Left lung (tissue), 10 donors: ENCODE measurements around the gene SPON1. TPM values are rescaled to one million over a fixed set of nuclear protein-coding genes. Genes with fewer than 3 reads are reported as not detected.
"Not testable (repeated sequence)": the region's sequence is repeated elsewhere in the genome, so short reads cannot be mapped to it uniquely, and the experiment has no call there.

Experiments used
- ATAC-seq: fragments of 200-7000 bp; cut with Tn5 transposase; one replicate; pipeline ENCODE4 v1.9.1; 2020; ENCODE audit warnings: moderate library complexity
- DNase-seq, 4 donors: peaks; one replicate each; pipeline ENCODE4 v3.0.0-alpha.2; 2013 to 2020
- H3K27ac ChIP-seq, 2 donors: fragments of 200-600 bp; sonication (generic) in 1 of 2; one replicate each; pipeline versions ENCODE4 v1.5.0 to v1.8.0; 2020 to 2021
- H3K27me3 ChIP-seq, 2 donors: fragments of 200-600 bp; sonication (generic) in 1 of 2; one replicate each; pipeline versions ENCODE4 v1.5.0 to v1.8.0; 2020 to 2021
- H3K36me3 ChIP-seq, 2 donors: fragments of 200-600 bp; sonication (generic) in 1 of 2; one replicate each; pipeline versions ENCODE4 v1.5.0 to v1.8.0; 2020 to 2021
- H3K4me1 ChIP-seq, 2 donors: fragments of 200-600 bp; one replicate each; pipeline ENCODE4 v1.8.0; 2021
- H3K4me3 ChIP-seq, 2 donors: fragments of 200-600 bp; sonication (generic) in 1 of 2; one replicate each; pipeline versions ENCODE4 v1.5.0 to v1.8.0; 2020 to 2021; ENCODE audit warnings: mild to moderate bottlenecking in 1 of 2
- H3K9me3 ChIP-seq, 2 donors: fragments of 200-600 bp; sonication (generic) in 1 of 2; one replicate each; pipeline versions ENCODE4 v1.5.0 to v1.8.0; 2020 to 2021
- intact Hi-C, 2 donors: fragments of 100-400 bp; cut with DNase I; formaldehyde crosslinking; loops; one replicate each; pipeline versions ENCODE4 v1.11.2 to v1.14.2; 2022
- polyA plus RNA-seq, 6 donors: library from polyadenylated mRNA; unstranded; fragments of 120-200 nt; gene quantifications; one replicate each; pipeline ENCODE4 v1.2.1, GENCODE V29; 2013; ENCODE audit not compliant: insufficient read length in 6 of 6
- total RNA-seq, 2 donors: library from RNA; stranded (reverse); fragmentation: NEBNext Ultra II Directional; extraction: Animal tissue kit (Norgen Biotek cat#: 25700); gene quantifications; one replicate each; pipeline ENCODE4 v1.2.1, GENCODE V29; 2021
- TF ChIP-seq, protein P1 (sequence below), 2 donors: fragments of 200-600 bp; sonication (generic) in 1 of 2; IDR thresholded peaks; one replicate each; pipeline versions ENCODE4 v1.5.0 to v1.8.0; 2021; ENCODE audit warnings: antibody characterized with exemption in 2 of 2
- donor health status: DM: no; HTN: yes; CAD: no.
- donor health status: DM: no; HTN: no; CAD: no.

SPON1 gene
- total and polyA plus RNA-seq, 8 donors = 83.2 to 136 (median 97.4) TPM

DNA sequence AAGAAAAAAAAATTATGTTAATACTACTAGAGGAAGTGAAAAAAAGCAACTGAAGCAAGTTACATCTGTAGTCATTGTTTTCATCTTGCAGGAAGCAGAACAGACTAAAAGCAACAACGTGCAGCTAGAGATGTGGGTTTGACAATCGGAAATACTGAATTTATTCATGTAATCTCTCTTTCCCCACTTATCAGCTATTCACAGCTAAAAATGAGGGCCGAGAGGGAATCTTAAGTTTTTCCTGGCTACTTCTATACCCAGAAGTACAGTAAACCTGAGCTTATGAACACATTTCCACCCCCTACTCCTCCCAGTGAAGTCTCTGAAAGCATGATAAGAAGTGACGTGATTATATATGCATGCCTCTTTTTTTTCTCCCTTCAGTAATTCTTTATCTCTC, 116.5 kb downstream of the SPON1 start:
- intact Hi-C loops = no loop called here
- peaks cover 0 to 7% of the 10 kb centered on the region in 2 donors for H3K4me1 ChIP-seq
- no peaks in the 10 kb centered on the region for H3K27me3 ChIP-seq
- ATAC-seq (no peak), DNase-seq (no peak)
- no peaks in the 10 kb centered on the region for H3K9me3 ChIP-seq
- H3K27ac ChIP-seq = no peak overlapping the region
- no peak overlapping the region for H3K4me3 ChIP-seq
- TF ChIP-seq, protein P1, sequence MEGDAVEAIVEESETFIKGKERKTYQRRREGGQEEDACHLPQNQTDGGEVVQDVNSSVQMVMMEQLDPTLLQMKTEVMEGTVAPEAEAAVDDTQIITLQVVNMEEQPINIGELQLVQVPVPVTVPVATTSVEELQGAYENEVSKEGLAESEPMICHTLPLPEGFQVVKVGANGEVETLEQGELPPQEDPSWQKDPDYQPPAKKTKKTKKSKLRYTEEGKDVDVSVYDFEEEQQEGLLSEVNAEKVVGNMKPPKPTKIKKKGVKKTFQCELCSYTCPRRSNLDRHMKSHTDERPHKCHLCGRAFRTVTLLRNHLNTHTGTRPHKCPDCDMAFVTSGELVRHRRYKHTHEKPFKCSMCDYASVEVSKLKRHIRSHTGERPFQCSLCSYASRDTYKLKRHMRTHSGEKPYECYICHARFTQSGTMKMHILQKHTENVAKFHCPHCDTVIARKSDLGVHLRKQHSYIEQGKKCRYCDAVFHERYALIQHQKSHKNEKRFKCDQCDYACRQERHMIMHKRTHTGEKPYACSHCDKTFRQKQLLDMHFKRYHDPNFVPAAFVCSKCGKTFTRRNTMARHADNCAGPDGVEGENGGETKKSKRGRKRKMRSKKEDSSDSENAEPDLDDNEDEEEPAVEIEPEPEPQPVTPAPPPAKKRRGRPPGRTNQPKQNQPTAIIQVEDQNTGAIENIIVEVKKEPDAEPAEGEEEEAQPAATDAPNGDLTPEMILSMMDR (IDR thresholded peaks at IDR 0.05) = no peak
- no peaks in the 10 kb centered on the region for H3K36me3 ChIP-seq

DNA sequence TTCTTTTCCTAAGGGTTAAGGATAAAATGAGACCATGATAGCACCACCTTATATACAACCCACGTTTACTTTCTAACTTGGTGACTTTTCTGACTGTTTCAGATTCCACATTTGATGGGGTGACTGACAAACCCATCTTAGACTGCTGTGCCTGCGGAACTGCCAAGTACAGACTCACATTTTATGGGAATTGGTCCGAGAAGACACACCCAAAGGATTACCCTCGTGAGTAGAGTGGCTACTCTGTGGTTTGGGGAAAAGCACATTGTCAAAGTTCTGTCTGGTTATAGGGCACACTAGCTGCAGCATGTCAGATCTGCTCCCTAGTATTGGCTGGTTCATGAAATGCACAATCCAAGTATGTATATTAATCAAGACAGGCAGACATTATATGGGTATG, 117.3 kb downstream of the SPON1 start:
- Histone ChIP-seq H3K27ac (no peak overlapping the region), H3K4me3 (no peak overlapping the region), H3K4me1 (peaks cover 0 to 7% of the 10 kb centered on the region in 2 donors), H3K36me3 (no peaks in the 10 kb centered on the region), H3K27me3 (no peaks in the 10 kb centered on the region), H3K9me3 (peaks cover 0 to 2% of the 10 kb centered on the region in 2 donors)
- ATAC-seq (no peak), DNase-seq (no peak)
- intact Hi-C loops = no loop called here
- TF ChIP-seq, protein P1 (IDR thresholded peaks at IDR 0.05) = no peak

DNA sequence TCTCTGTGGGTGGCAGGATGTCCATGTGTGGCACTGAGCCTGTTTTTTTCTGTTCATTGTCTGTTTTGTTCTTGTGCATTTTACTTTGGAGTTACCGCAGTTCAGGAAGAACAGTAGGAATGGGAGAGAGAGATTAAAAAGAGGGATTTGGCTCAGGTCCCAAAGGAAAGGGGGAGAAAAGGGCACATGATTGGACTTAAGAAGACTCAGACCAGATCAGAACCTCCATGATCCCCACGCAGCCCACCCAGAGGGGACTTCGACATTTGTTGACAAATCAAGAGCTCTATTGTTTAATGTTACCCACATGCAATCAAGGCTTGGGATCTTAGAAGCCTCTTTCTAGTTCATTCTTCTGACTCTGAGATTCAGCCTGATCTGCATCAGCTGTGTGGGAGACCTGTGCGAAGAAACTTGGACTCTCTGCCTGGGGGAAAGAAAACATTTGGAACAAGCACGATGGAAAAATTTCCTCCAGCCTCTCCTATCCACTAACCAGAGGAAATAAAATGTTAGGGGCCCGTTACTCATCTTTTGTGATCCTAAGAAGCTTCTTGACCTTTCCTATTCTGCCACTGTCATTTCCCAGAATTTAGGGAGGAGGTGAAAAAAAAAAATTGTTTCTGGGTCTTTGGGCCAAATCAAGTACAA, 119.2 kb downstream of the SPON1 start:
- peaks cover 0 to 7% of the 10 kb centered on the region in 2 donors for H3K4me1 ChIP-seq
- peak; percentile 70 for ATAC-seq
- no peak for DNase-seq
- peak overlapping the region in 1 of 2 donors; percentile 65 for H3K27ac ChIP-seq
- no peaks in the 10 kb centered on the region for H3K27me3 ChIP-seq
- intact Hi-C loops = no loop called here
- no peaks in the 10 kb centered on the region for H3K36me3 ChIP-seq
- TF ChIP-seq, protein P1 (IDR thresholded peaks at IDR 0.05) = no peak
- H3K4me3 ChIP-seq = no peak overlapping the region
- peaks cover 0 to 2% of the 10 kb centered on the region in 2 donors for H3K9me3 ChIP-seq

DNA sequence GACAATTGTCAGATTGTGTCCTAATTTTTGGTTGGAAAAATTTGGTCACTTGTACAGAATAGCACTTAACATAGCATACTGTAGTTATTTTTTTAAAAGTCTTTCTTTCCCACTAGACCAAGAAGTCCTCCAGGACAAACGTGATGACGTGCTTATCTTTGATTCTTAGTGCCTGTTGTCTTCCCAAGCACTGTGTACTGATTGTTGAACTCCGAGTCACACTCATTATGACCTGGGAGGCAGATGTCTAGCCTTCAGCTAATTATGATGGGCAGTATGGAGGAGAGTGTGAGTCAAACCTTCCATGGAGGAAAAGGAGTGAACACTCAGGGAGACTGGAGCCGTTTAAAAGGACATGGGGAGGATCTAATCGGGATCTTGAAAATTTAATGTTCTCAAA, 119.8 kb downstream of the SPON1 start:
- Histone ChIP-seq H3K27me3 (no peaks in the 10 kb centered on the region), H3K4me1 (peaks cover 0 to 7% of the 10 kb centered on the region in 2 donors), H3K4me3 (no peak overlapping the region), H3K27ac (peak overlapping the region in 1 of 2 donors; percentile 65), H3K36me3 (no peaks in the 10 kb centered on the region), H3K9me3 (peaks cover 0 to 2% of the 10 kb centered on the region in 2 donors)
- TF ChIP-seq, protein P1 (IDR thresholded peaks at IDR 0.05) = no peak
- no peak for DNase-seq
- intact Hi-C loops = no loop called here
- ATAC-seq = peak; percentile 59

DNA sequence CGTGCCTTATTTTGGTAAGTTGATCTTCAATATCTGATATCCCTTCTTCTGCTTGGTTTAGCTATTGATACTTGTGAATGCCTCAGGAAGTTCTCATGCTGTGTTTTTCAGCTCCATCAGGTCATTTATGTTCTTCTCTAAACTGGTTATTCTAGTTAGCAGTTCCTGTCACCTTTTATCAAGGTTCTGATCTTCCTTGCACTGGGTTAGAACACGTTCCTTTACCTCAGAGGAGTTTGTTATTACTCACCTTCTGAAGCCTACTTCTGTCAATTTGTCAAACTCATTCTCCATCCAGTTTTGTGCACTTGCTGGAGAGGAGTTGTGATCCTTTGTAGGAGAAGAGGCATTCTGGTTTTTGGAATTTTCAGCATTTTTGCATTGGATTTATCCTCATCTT, 126.3 kb downstream of the SPON1 start:
- H3K4me1 ChIP-seq, H3K27ac ChIP-seq, H3K4me3 ChIP-seq, H3K27me3 ChIP-seq, H3K9me3 ChIP-seq, H3K36me3 ChIP-seq, DNase-seq, ATAC-seq, intact Hi-C loops: not testable (repeated sequence)
